Mucosa of descending colon (tissue), 3 donors: ENCODE measurements around the gene EXOC5. TPM values are rescaled to one million over a fixed set of nuclear protein-coding genes. Genes with fewer than 3 reads are reported as not detected.

Source experiments
- ATAC-seq: fragments of 200-7000 bp; cut with Tn5 transposase; one replicate; pipeline ENCODE4 v1.9.1; 2020; ENCODE audit warnings: mild to moderate bottlenecking, moderate library complexity
- DNase-seq, 3 donors: peaks; one replicate each; pipeline ENCODE4 v3.0.0-alpha.2; 2020
- H3K36me3 ChIP-seq: fragments of 200-600 bp; one replicate; pipeline ENCODE4 v1.8.0; 2021; ENCODE audit warnings: low read depth, mild to moderate bottlenecking
- H3K4me1 ChIP-seq: fragments of 200-600 bp; one replicate; pipeline ENCODE4 v1.8.0; 2021; ENCODE audit warnings: low read depth, mild to moderate bottlenecking
- H3K4me3 ChIP-seq: fragments of 200-600 bp; one replicate; pipeline ENCODE4 v1.8.0; 2021; ENCODE audit warnings: mild to moderate bottlenecking
- H3K9me3 ChIP-seq: fragments of 200-600 bp; one replicate; pipeline ENCODE4 v1.8.0; 2021; ENCODE audit warnings: mild to moderate bottlenecking
- intact Hi-C, 2 donors: fragments of 100-400 bp; cut with DNase I in 1 of 2; cut with micrococcal nuclease in 1 of 2; formaldehyde crosslinking; loops; one replicate each; pipeline versions ENCODE4 v1.11.0 to v1.11.1; 2022; cut with DNase I, micrococcal nuclease
- total RNA-seq, 3 donors: library from RNA; stranded (reverse); fragmentation: NEBNext Ultra II Directional in 2 of 3; extraction: Animal tissue kit (Norgen Biotek cat#: 25700) in 2 of 3; gene quantifications; one replicate each; pipeline versions ENCODE4 v1.2.1 to v1.2.4, GENCODE V29; 2021 to 2023
- TF ChIP-seq, protein P1 (sequence below): fragments of 200-600 bp; IDR thresholded peaks from one replicate; pipeline ENCODE4 v1.8.0; 2022; ENCODE audit warnings: antibody characterized with exemption, mild to moderate bottlenecking
- donor health status: DM: no; HTN: no; CAD: no; lungs with moderate emphysema.
- donor health status: DM: no; HTN: no; CAD: no.
- donor health status: DM: no; HTN: yes; CAD: no.

EXOC5 gene
- total RNA-seq, 3 donors from 2014 or later = 40.9 to 69.3 (median 44.2) TPM

DNA sequence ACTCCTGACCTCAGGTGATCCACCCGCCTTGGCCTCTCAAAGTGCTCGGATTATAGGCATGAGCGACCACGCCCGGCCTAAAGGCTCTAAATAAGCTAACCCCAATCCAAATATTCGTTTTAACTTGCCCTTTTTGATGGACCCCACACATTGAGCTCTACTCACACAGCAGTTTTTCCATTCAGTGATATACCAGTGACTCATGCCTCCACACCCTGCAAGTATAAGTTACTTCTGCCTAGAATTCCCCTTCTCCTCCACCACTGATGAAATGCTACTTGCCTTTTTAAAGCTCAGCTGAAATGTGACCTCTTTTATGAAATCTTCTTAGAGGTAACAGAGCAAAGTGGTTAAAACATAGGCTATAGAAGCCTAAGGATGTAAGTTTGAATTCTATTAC, 68.8 kb downstream of the EXOC5 start:
- ATAC-seq = no peak
- intact Hi-C loops = no loop called here
- TF ChIP-seq, protein P1, sequence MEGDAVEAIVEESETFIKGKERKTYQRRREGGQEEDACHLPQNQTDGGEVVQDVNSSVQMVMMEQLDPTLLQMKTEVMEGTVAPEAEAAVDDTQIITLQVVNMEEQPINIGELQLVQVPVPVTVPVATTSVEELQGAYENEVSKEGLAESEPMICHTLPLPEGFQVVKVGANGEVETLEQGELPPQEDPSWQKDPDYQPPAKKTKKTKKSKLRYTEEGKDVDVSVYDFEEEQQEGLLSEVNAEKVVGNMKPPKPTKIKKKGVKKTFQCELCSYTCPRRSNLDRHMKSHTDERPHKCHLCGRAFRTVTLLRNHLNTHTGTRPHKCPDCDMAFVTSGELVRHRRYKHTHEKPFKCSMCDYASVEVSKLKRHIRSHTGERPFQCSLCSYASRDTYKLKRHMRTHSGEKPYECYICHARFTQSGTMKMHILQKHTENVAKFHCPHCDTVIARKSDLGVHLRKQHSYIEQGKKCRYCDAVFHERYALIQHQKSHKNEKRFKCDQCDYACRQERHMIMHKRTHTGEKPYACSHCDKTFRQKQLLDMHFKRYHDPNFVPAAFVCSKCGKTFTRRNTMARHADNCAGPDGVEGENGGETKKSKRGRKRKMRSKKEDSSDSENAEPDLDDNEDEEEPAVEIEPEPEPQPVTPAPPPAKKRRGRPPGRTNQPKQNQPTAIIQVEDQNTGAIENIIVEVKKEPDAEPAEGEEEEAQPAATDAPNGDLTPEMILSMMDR = no peak
- no peak for DNase-seq
- Histone ChIP-seq H3K4me3 (no peak overlapping the region), H3K36me3 (no peaks in the 10 kb centered on the region), H3K9me3 (no peaks in the 10 kb centered on the region), H3K4me1 (no peaks in the 10 kb centered on the region)

DNA sequence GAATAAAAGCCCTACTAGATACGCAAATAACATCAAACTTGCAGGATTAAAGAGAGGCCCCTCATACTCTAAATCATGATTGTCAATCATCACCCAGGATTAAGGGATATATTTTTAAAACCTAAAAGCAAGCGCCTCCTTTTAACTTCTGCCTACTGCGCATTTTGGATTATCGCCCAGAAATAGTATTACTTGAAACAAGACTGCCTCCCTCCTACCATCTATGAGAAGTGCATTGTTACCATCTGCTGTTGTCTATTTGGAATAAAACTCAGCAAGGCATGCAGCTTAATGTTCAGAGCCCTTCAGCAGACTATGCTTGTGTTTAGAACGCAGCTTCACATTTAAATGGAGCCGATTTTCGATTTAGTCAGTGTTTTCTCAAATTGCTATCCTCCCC, 79.6 kb downstream of the EXOC5 start:
- no peaks in the 10 kb centered on the region for H3K4me1 ChIP-seq
- TF ChIP-seq, protein P1 = no peak
- no peak for DNase-seq
- H3K9me3 ChIP-seq = no peaks in the 10 kb centered on the region
- no peak overlapping the region for H3K4me3 ChIP-seq
- ATAC-seq = no peak
- intact Hi-C loops = loop anchor here in 1 of 2 donors (10.0 kb wide), 1 partner anchor 694 kb away; no protein-coding TSS in a partner anchor
- H3K36me3 ChIP-seq = no peaks in the 10 kb centered on the region

DNA sequence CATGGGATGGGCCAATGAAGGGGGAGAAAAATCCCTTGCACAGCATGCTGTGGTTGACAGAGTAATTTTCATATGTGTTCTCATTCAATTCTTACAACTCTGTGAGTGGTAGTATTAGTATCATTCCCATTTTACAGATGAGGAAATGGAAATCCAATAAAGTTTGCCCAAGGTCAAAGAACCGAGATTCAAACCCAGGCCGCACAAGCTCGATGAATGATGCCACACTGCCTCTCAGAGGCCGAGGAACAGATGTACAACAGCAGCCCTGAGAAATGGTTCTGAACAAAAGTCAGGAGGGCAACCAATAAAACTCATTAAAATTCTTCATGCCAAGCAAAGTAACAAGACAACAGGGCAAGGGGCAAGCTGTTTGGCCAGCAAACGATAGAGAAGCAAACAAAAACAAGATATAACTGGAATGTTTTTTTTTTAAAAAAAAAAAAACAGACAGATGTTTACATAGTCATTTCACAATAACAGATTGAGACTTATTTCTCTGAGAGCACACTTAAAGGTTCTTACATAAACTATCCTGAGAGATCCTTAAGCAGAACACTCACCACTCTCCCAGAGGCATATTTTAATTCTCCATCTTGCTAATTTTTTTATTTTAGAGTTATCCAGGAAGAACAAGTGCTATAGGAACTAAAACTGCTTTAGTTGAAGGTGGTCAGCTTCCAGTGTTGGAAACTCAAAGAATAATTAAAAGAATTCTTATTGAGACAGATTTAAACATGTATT, 85.8 kb downstream of the EXOC5 start:
- intact Hi-C loops = loop anchor here in 1 of 2 donors (10.0 kb wide), 1 partner anchor 688 kb away; no protein-coding TSS in a partner anchor
- H3K9me3 ChIP-seq = no peaks in the 10 kb centered on the region
- no peaks in the 10 kb centered on the region for H3K4me1 ChIP-seq
- H3K36me3 ChIP-seq = no peaks in the 10 kb centered on the region
- TF ChIP-seq, protein P1 = no peak
- no peak for DNase-seq
- H3K4me3 ChIP-seq = no peak overlapping the region
- no peak for ATAC-seq

DNA sequence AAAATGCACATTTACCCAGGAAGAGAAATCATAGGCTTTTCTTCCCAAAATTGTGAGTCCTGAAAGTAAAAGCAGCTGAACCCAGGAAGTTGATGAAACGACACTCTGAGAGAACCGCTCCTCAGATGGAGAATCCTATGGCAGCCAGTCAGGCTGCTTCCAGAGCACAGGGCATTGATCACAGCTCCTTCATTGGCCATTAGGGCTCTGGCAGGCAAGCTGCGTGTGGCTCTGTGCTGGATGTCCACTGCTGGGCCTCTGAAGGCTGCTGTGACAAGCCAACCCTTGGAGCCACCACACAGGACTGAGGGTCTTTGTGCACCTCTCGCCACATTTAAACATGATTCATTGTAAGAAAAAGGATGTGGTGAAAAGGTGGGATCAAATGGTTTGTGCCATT, 89.4 kb downstream of the EXOC5 start:
- TF ChIP-seq, protein P1 = no peak
- Histone ChIP-seq H3K4me3 (no peak overlapping the region), H3K9me3 (no peaks in the 10 kb centered on the region), H3K36me3 (no peaks in the 10 kb centered on the region), H3K4me1 (no peaks in the 10 kb centered on the region)
- DNase-seq = no peak
- intact Hi-C loops = no loop called here
- ATAC-seq = no peak

DNA sequence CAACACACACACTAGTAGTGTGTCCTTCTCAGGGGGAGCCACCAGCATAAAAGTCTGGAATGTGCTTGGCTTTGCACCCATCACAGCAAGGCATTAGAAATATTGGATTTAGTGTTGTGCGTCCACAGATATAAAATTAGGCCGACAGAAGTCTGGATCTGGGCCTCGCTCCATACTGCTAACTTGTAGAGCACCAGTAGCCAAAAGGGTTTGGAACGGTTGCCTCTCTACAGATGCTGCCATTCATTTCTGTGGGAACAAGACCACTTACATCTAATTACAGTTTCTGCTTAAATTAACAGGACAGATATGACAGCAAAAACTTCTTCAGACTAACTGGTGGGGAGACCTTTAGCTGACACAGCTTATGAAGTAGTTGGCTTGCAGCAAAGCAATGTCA, 94.2 kb downstream of the EXOC5 start:
- Histone ChIP-seq H3K9me3 (no peaks in the 10 kb centered on the region), H3K4me1 (no peaks in the 10 kb centered on the region), H3K36me3 (no peaks in the 10 kb centered on the region), H3K4me3 (no peak overlapping the region)
- ATAC-seq (no peak), DNase-seq (no peak)
- intact Hi-C loops = no loop called here
- TF ChIP-seq, protein P1 = no peak
